Measurements from ENCODE around the gene CSF3R. TPM values are rescaled to one million over a fixed set of nuclear protein-coding genes. Genes with fewer than 3 reads are reported as not detected.

The CSF3R gene
- total and polyA plus RNA-seq, 2 of the 4 experiments (the other 2 are of a cell fraction) = not detected

DNA sequence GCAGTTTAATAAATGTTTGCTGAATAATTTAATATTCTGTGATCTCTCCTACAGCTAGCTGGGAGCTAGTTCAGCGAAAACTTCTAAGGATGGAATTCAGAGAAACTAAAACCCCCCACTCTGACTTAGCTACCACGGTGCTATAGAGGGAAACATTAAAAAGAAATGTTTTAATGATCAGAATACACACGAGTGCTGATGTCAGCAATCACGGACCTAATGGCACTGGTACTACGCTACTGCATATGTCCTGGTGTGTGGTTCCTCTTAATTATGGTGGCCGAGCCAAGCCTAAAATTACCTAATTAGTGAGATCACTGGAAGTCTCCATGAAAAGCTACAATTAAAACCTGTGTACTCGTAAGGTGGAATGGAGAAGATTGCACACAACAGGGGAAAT lies 61.1 kb downstream of the CSF3R start:
- H3K56ac ChIP-seq (ENCODE audit: extremely low read depth, insufficient read depth, low read length) = no peak overlapping the region
- H3K4me1 ChIP-seq (ENCODE audit: control insufficient read depth, insufficient read depth, low read length) = peaks cover 5% of the 10 kb centered on the region
- H2BK20ac ChIP-seq (ENCODE audit: low read depth, low read length) = no peak overlapping the region
- no peak overlapping the region for H2AK5ac ChIP-seq (ENCODE audit: low read depth, low read length)
- H3K36me3 ChIP-seq (ENCODE audit: control insufficient read depth, insufficient read depth, low read length) = peaks cover 3% of the 10 kb centered on the region; the same call in 1 of the 2 replicates
- H3K9me3 ChIP-seq (ENCODE audit: control insufficient read depth, insufficient read depth, low read length) = no peaks in the 10 kb centered on the region
- H3K4ac ChIP-seq (ENCODE audit: low read depth, low read length) = no peak overlapping the region
- in situ Hi-C loops (cut with MboI; ENCODE audit: low sequenced_read_pairs) (loop anchor here (5.0 to 25.0 kb wide), 2 partner anchors 84 to 309 kb away; no protein-coding TSS in a partner anchor), dilution Hi-C loops (cut with HindIII; ENCODE audit: low sequenced_read_pairs, unreplicated experiment) (no loop called here), intact Hi-C loops (cut with micrococcal nuclease) (loop anchor here (1.0 to 5.0 kb wide), 4 partner anchors 34 to 322 kb away; partner anchors contain the start of genes SH3D21 and STK40)
- no peak overlapping the region for H3K14ac ChIP-seq (replicated peaks; ENCODE audit: low read depth, low read length)
- TF ChIP-seq MAFK (IDR thresholded peaks at IDR 0.05; ENCODE audit: low read depth, low read length) (peak; percentile 62), POLR2A (IDR thresholded peaks at IDR 0.05; ENCODE audit: low read depth, low read length) (no peak), SMC3 (IDR thresholded peaks at IDR 0.05; ENCODE audit: low read depth, low read length) (no peak)
- H4K5ac ChIP-seq (ENCODE audit: low read depth, low read length) = no peak overlapping the region
- POLR2A ChIA-PET (ENCODE audit: unreplicated experiment) = no interaction called here
- H2BK15ac ChIP-seq (ENCODE audit: low read depth, low read length) = no peak overlapping the region
- WGBS, 2 experiments (ENCODE audit: extremely low coverage in 2 of 2, insufficient read length in 1 of 2) = no CpG with 5 or more reads among the region's 7 CpGs
- no peak overlapping the region for H3K27ac ChIP-seq (ENCODE audit: insufficient read depth, low read length)
- H3K27me3 ChIP-seq (ENCODE audit: control insufficient read depth, insufficient read depth, low read length) = no peaks in the 10 kb centered on the region
- H3K18ac ChIP-seq (ENCODE audit: low read depth, low read length) = no peak overlapping the region
- H3K9ac ChIP-seq (ENCODE audit: low read depth, low read length) = no peak overlapping the region
- no peak overlapping the region for H3K23ac ChIP-seq (ENCODE audit: low read depth, low read length)
- H3K4me2 ChIP-seq (ENCODE audit: low read depth, low read length) = no peak overlapping the region
- H4K8ac ChIP-seq (ENCODE audit: low read depth in 2 of 2, low read length in 2 of 2) = no peak overlapping the region
- H2BK120ac ChIP-seq (ENCODE audit: low read depth, low read length) = 0 out of 2 replicates have a peak overlapping the region, but pooled peaks have one; percentile 82
- no peaks in the 10 kb centered on the region for H3K9me1 ChIP-seq (ENCODE audit: insufficient read depth, low read length)
- no peak overlapping the region for H2AK9ac ChIP-seq (replicated peaks; ENCODE audit: low read depth, low read length, poor library complexity)
- ATAC-seq (ENCODE audit: low read depth) (no peak), DNase-seq (no peak)
- H2BK5ac ChIP-seq (ENCODE audit: low read depth, low read length, poor library complexity, severe bottlenecking) = no peak overlapping the region
- no TSS peak for BruUV-seq (replicated peaks)
- no peak overlapping the region for H3K4me3 ChIP-seq (ENCODE audit: insufficient read depth, low read depth, low read length)
- H2AFZ ChIP-seq (replicated peaks; ENCODE audit: low read length, poor library complexity) = no peak overlapping the region
- CTCF ChIA-PET = interaction anchor here (0.9 to 1.2 kb wide), 2 partner anchors 79 to 122 kb away, joined by 4 to 5 read pairs; no protein-coding TSS in a partner anchor
- H4K20me1 ChIP-seq (ENCODE audit: insufficient read depth, low read length) = no peaks in the 10 kb centered on the region
- no peak overlapping the region for H4K91ac ChIP-seq (ENCODE audit: insufficient read depth, low read depth, low read length)
- H3K79me1 ChIP-seq (ENCODE audit: low read depth in 1 of 2, low read length in 2 of 2) = no peaks in the 10 kb centered on the region

Data from IMR-90 (cell line).